ENCODE measurements around the gene TMC2.
"Not testable (repeated sequence)": the region's sequence is repeated elsewhere in the genome, so short reads cannot be mapped to it uniquely, and the experiment has no call there.

The TMC2 gene

GRCh38 chr20:2524709-2525506, 11.5 kb upstream of the TMC2 start:
- DNase-seq (ENCODE audit: low read depth), result no peak

- DNase-seq (ENCODE audit: low read depth), result not testable (repeated sequence)
Observed at GRCh38 chr20:2526218-2526583, 10.2 kb upstream of the TMC2 start.

- no peak for DNase-seq (ENCODE audit: low read depth)
Observed at GRCh38 chr20:2527762-2528161, 8.6 kb upstream of the TMC2 start.

GRCh38 chr20:2528671-2529271, 7.6 kb upstream of the TMC2 start:
- no peak for DNase-seq (ENCODE audit: low read depth)

DNA sequence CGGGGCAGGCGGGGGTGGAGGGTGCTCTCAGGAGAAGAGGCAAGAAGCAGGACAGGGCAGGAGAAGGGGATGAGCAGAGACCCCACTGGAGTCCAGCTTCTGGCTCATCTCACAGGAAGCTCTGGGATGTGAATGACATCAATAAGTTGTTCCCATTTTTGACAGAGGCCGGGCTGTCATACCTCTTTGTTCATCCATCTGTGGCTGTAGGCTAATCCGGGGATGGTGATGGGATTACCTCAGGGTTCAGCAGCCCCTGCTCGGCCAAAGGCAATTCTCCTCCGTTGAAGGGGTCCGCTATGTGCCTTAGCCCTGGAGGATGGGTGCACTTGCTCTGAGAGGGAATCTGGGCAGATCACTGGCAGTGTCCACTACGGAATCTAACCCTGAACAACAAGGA, 3.3 kb upstream of the TMC2 start:
- DNase-seq (ENCODE audit: low read depth), result no peak

- DNase-seq (ENCODE audit: low read depth), result no peak
Observed at GRCh38 chr20:2535711-2536559, 438 bp upstream of the TMC2 start.

DNA sequence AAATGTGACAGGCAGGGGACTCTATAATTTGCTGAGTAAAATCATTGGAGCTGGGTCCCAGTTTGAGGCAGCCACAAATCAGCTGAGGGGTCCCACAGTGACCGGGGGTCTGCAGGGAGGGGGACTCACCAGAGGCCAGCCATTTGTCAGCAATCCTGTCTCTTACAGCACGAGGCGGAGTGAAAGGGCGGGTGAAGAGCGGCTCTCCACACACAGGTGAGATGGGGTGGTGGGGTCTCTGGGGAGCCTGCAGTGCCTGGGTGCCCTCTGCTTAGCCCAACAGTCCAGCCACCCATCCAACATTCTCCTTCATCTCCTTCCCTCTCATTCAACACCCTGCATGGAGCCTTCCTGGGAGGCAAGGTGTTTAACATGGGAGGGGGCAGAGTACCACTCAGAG, 728 bp downstream of the TMC2 start:
- DNase-seq (ENCODE audit: low read depth), result no peak

- DNase-seq (ENCODE audit: low read depth), result no peak
Observed at GRCh38 chr20:2538356-2538755, 2.0 kb downstream of the TMC2 start.

DNA sequence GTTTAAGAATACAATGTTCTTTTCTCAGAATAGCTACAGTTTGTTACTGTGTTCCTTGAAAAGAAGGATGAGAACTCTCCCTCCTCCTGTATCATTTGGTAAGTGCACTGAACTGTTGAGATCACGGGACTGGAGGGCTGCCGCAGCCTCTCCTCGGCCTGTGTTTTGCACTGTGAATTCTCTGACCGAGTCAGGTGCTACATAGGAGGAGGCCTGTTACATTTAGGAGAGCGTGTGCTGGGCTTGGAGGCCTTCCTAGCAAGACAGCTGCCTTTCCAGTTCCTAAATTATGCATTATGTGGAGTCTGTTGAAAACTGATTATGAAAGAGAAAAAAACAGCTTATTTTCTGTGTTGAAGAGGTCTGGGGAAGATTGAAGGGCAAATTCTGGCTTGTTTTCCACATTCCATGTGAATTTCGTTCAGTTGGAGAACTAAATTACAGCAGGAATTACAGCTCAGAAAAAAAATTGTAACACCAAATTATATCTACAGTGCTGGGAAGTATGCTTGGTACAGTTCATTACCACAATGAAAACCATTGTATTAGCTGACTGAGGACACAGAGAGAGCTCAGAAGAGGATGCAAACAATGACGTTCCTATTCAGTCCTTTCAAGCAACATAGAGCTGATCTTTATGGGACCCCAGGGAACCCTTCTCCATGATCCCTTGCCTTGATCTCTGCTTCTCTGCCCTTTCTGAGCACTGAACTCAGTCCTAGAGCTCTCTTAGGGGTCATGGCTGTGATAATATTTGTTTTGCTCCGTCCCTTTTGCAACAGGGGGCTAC, 2.8 kb downstream of the TMC2 start:
- no peak for DNase-seq (ENCODE audit: low read depth)

DNA sequence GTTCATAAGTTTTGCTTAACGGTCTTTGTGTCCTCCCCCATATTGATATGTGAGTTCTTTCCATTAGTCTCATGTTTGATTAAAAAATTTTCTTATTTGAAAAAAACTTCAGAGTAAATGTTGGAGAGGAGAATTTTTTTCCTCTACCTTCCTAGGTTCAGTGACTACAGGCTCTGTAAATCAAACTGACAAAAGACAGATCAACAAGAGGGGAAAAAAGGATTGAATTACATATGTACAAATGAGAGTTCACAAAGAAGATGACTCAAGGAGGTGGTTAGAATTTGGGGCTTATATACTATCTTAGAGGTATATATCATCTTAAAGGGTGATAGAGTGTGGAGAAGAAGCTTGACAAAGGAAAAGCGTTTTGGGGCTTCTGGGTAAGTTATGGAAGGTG, 5.6 kb downstream of the TMC2 start:
- DNase-seq (ENCODE audit: low read depth), result no peak

DNA sequence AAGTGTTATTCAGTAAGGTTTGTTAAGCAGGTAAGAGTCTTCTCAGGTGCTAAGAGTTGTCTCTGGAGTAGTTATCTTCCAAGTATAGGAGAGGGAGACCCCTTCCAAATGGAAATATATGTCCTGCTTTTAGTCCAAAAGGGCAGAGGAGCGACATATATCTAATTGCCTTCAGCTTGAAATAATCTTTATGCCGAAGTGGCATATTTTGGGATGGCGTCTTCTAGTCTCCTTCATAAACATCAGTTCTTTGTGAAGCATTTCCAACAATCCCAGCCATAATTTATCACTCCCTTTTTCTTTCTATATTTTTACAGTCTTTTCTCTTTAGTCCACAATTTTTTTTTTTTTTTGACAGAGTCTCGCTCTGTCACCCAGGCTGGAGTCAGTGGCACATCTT, 6.0 kb downstream of the TMC2 start:
- no peak for DNase-seq (ENCODE audit: low read depth)

GRCh38 chr20:2544211-2544610, 7.8 kb downstream of the TMC2 start:
- DNase-seq (ENCODE audit: low read depth), result no peak

DNA sequence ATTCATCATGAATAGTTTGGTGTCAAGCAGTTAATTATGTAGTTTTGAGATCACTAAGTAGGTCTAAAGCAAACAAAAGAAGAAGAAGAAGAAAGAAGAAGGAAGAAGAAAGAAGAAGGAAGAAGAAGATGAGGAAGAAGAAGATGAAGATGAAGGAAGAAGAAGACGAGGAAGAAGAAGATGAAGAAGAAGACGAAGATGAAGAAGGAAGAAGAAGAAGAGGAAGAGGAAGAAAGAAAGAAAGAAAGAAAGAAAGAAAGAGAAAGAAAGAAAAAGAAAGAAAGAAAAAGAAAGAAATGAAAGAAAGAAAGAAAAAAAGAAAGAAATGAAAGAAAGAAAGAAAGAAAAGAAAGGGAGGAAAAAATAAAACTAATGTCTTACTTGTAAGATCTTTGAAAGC, 9.2 kb downstream of the TMC2 start:
- DNase-seq (ENCODE audit: low read depth), result no peak

DNA sequence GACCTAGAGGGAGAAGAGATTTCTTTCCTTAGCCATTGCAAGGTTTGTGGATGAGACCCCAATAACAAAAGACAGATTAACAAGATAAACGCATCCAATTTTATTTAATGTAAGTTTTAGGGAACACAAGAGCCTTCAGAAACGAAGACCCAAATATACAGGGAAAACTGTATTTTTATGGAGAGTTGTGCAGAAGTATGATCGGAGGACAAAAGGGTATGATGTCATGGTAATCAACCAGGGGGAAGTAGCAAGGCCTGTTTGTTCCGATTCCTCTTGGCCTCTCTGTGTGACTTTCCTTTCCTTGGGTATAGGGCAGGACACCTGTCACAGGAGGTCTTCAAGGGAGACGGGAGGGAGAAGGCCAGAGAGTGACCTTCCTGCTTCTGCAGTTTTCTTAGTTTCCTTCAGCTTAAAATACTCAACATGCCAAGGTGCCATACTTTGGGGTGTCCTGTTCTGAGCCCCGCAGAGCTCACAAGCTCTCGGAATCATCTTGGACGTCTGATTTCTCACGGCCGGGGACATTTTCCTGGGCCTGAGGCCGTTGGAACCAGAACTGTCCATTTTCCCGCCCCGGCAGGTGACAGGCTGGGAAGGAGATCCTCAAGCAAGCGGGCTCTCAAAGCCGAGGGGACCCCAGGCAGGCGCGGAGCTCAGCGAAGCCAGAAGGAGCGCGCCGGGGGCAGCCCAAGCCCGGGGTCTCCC, 21.7 kb downstream of the TMC2 start:
- DNase-seq (ENCODE audit: low read depth), result no peak

DNA sequence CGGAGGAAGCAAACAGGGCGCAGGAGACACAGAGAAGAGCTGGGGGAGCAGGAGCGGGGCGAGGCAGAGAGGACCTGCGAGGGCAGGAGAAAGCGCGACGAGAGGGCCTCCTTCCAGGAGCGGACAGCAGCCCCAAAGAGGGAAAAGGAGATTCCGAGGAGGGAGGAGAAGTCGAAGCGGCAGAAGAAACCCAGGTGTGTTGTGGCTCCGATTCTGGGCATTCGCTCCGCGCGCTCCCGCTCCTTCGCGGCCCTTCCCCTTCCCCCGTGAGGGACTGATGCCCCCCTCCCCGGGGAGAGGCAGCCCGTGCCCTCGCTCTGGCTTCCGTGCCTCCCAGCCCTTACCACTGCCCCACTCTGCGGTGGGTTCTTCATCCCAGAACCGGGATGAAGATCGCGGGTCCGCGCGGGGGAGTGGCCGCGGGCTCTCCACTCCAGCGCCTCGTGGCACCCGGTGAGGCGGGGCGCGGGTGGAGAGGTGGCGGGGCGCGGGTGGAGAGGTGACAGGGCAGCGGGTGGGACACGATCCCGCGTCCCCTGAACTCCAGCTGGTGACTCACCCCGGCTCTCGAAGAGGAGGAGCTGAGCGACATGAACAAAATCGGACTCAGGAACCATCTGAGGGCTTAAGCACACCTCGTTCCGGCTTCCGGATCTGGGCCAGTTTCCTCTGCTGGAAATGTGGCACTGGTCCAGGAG, 22.4 kb downstream of the TMC2 start:
- DNase-seq (ENCODE audit: low read depth), result no peak

DNA sequence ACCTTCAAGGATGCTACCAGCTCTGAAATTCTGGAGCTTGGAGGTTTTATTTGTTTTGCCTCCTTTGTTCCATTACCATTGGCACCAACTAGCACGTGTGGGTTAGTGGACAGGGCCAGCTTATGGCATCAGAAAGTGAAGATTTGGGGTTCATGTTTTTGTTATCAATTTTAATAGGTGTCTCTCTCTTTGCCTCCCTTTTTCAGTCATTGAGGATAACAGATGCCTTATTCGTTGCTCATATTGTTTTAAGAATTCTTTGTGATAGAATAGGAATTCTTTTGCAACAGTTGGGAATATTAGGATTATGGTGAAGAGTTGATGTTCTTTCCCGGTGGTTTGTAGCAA, 22.9 kb downstream of the TMC2 start:
- DNase-seq (ENCODE audit: low read depth), result no peak

GRCh38 chr20:2559651-2560050, 23.3 kb downstream of the TMC2 start:
- no peak for DNase-seq (ENCODE audit: low read depth)

DNA sequence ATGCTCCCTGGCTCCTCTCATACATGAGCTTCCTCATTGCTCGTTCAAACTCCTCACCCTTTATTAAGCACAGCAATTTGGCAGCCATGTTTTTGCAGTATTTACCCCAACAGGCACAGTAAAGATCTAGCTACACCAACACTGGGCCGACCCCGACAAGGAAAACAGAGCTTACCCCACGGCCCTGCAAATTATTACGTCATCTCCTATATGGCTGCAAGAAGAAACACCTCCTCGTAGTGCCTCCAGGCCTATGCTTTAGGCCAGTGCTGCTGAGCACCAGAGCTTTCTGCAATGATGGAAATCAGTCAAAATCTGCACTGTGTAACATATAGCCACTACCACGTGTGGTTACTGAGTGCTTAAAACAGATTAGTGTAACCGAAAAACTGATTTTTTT, 26.7 kb downstream of the TMC2 start:
- DNase-seq (ENCODE audit: low read depth), result no peak

GRCh38 chr20:2564406-2564805, 28.0 kb downstream of the TMC2 start:
- DNase-seq (ENCODE audit: low read depth), result no peak

- DNase-seq (ENCODE audit: low read depth), result no peak
Observed at GRCh38 chr20:2575682-2576081, 39.3 kb downstream of the TMC2 start.

GRCh38 chr20:2576317-2576727, 39.9 kb downstream of the TMC2 start:
- DNase-seq (ENCODE audit: low read depth), result no peak
